ENCODE data around the gene FBXO15. TPM values are rescaled to one million over a fixed set of nuclear protein-coding genes. Genes with fewer than 3 reads are reported as not detected.

The FBXO15 gene
- total RNA-seq, 2 donors from 2014 or later: 0.63 to 0.75 TPM

GRCh38 chr18:74148543-74149070 lies 973 bp upstream of the FBXO15 start:
- Mint-ChIP-seq H3K4me1 (peaks cover 37% of the 10 kb centered on the region), H3K27ac (peak overlapping the region; percentile 99), H3K36me3 (ENCODE audit: low read depth) (peaks cover 5% of the 10 kb centered on the region), H3K27me3 (peaks cover 3% of the 10 kb centered on the region), H3K4me3 (peak overlapping the region; percentile 96)
- no peaks in the 10 kb centered on the region for H3K9me3 ChIP-seq (ENCODE audit: control insufficient read depth, low read length, poor library complexity, severe bottlenecking)
- DNase-seq (no peak), ATAC-seq (peak; percentile 0)

GRCh38 chr18:74147491-74147778 lies 199 bp downstream of the FBXO15 start:
- H3K4me3 Mint-ChIP-seq: peak overlapping the region; percentile 96
- ATAC-seq (no peak), DNase-seq (no peak)
- H3K36me3 Mint-ChIP-seq (ENCODE audit: low read depth): peaks cover 3% of the 10 kb centered on the region
- H3K27me3 Mint-ChIP-seq: peaks cover 6% of the 10 kb centered on the region
- H3K27ac Mint-ChIP-seq: peak overlapping the region; percentile 99
- H3K4me1 Mint-ChIP-seq: peaks cover 31% of the 10 kb centered on the region
- no peaks in the 10 kb centered on the region for H3K9me3 ChIP-seq (ENCODE audit: control insufficient read depth, low read length, poor library complexity, severe bottlenecking)

GRCh38 chr18:74146756-74147155 lies 878 bp downstream of the FBXO15 start:
- H3K4me1 Mint-ChIP-seq: peaks cover 28% of the 10 kb centered on the region
- H3K4me3 Mint-ChIP-seq: peak overlapping the region; percentile 96
- peaks cover 10% of the 10 kb centered on the region for H3K27me3 Mint-ChIP-seq
- no peak for DNase-seq
- H3K27ac Mint-ChIP-seq: peak overlapping the region; percentile 99
- ATAC-seq: no peak
- no peaks in the 10 kb centered on the region for H3K36me3 Mint-ChIP-seq (ENCODE audit: low read depth)
- no peaks in the 10 kb centered on the region for H3K9me3 ChIP-seq (ENCODE audit: control insufficient read depth, low read length, poor library complexity, severe bottlenecking)

- Mint-ChIP-seq H3K4me1 (peaks cover 11% of the 10 kb centered on the region), H3K36me3 (ENCODE audit: low read depth) (peaks cover 8% of the 10 kb centered on the region), H3K27ac (no peak overlapping the region), H3K27me3 (peaks cover 37% of the 10 kb centered on the region), H3K4me3 (no peak overlapping the region)
- H3K9me3 ChIP-seq (ENCODE audit: control insufficient read depth, low read length, poor library complexity, severe bottlenecking): no peaks in the 10 kb centered on the region
- no peak for DNase-seq
- ATAC-seq: no peak
These were observed 5.4 kb downstream of the FBXO15 start for GRCh38 chr18:74142252-74142651.

- H3K36me3 Mint-ChIP-seq (ENCODE audit: low read depth): peaks cover 8% of the 10 kb centered on the region
- H3K4me1 Mint-ChIP-seq: peaks cover 8% of the 10 kb centered on the region
These were observed 6.0 kb downstream of the FBXO15 start for GRCh38 chr18:74141667-74142066.

GRCh38 chr18:74140582-74140981 lies 7.1 kb downstream of the FBXO15 start:
- no peak overlapping the region for H3K27ac Mint-ChIP-seq
- H3K9me3 ChIP-seq (ENCODE audit: control insufficient read depth, low read length, poor library complexity, severe bottlenecking): no peaks in the 10 kb centered on the region
- ATAC-seq: no peak
- no peak overlapping the region for H3K4me3 Mint-ChIP-seq
- H3K4me1 Mint-ChIP-seq: peaks cover 8% of the 10 kb centered on the region
- no peak for DNase-seq
- H3K36me3 Mint-ChIP-seq (ENCODE audit: low read depth): peaks cover 8% of the 10 kb centered on the region
- H3K27me3 Mint-ChIP-seq: peaks cover 44% of the 10 kb centered on the region

More at GRCh38 chr18:74141667-74142066, 6.0 kb downstream of the FBXO15 start:
- H3K27me3 Mint-ChIP-seq: peaks cover 38% of the 10 kb centered on the region
- no peaks in the 10 kb centered on the region for H3K9me3 ChIP-seq (ENCODE audit: control insufficient read depth, low read length, poor library complexity, severe bottlenecking)
- no peak overlapping the region for H3K4me3 Mint-ChIP-seq
- no peak for DNase-seq
- H3K27ac Mint-ChIP-seq: no peak overlapping the region
- no peak for ATAC-seq

- Mint-ChIP-seq H3K27ac (no peak overlapping the region), H3K4me3 (no peak overlapping the region), H3K4me1 (peaks cover 8% of the 10 kb centered on the region), H3K27me3 (peaks cover 50% of the 10 kb centered on the region), H3K36me3 (ENCODE audit: low read depth) (peaks cover 8% of the 10 kb centered on the region)
- ATAC-seq: no peak
- no peak for DNase-seq
- no peaks in the 10 kb centered on the region for H3K9me3 ChIP-seq (ENCODE audit: control insufficient read depth, low read length, poor library complexity, severe bottlenecking)
These were observed 7.7 kb downstream of the FBXO15 start for GRCh38 chr18:74139888-74140287.

- H3K9me3 ChIP-seq (ENCODE audit: control insufficient read depth, low read length, poor library complexity, severe bottlenecking): no peaks in the 10 kb centered on the region
- Mint-ChIP-seq H3K4me1 (peaks cover 10% of the 10 kb centered on the region), H3K27me3 (peaks cover 52% of the 10 kb centered on the region), H3K4me3 (no peak overlapping the region), H3K27ac (no peak overlapping the region), H3K36me3 (ENCODE audit: low read depth) (peaks cover 9% of the 10 kb centered on the region)
- ATAC-seq (no peak), DNase-seq (no peak)
These were observed 8.2 kb downstream of the FBXO15 start for GRCh38 chr18:74139411-74139810.

GRCh38 chr18:74137920-74138538 lies 9.6 kb downstream of the FBXO15 start:
- no peak overlapping the region for H3K27ac Mint-ChIP-seq
- H3K27me3 Mint-ChIP-seq: peaks cover 48% of the 10 kb centered on the region
- no peak for ATAC-seq

GRCh38 chr18:74132201-74132600 lies 15.4 kb downstream of the FBXO15 start:
- H3K27me3 Mint-ChIP-seq: peaks cover 16% of the 10 kb centered on the region
- H3K27ac Mint-ChIP-seq: no peak overlapping the region
- peaks cover 2% of the 10 kb centered on the region for H3K36me3 Mint-ChIP-seq (ENCODE audit: low read depth)
- DNase-seq (no peak), ATAC-seq (no peak)
- peaks cover 5% of the 10 kb centered on the region for H3K4me1 Mint-ChIP-seq
- no peaks in the 10 kb centered on the region for H3K9me3 ChIP-seq (ENCODE audit: control insufficient read depth, low read length, poor library complexity, severe bottlenecking)
- no peak overlapping the region for H3K4me3 Mint-ChIP-seq

More at GRCh38 chr18:74137920-74138538, 9.6 kb downstream of the FBXO15 start:
- no peaks in the 10 kb centered on the region for H3K9me3 ChIP-seq (ENCODE audit: control insufficient read depth, low read length, poor library complexity, severe bottlenecking)
- H3K36me3 Mint-ChIP-seq (ENCODE audit: low read depth): peaks cover 9% of the 10 kb centered on the region
- H3K4me1 Mint-ChIP-seq: peaks cover 10% of the 10 kb centered on the region
- H3K4me3 Mint-ChIP-seq: no peak overlapping the region
- no peak for DNase-seq

- ATAC-seq (no peak), DNase-seq (no peak)
- Mint-ChIP-seq H3K4me3 (no peak overlapping the region), H3K27ac (no peak overlapping the region), H3K4me1 (peaks cover 5% of the 10 kb centered on the region), H3K27me3 (peaks cover 17% of the 10 kb centered on the region), H3K36me3 (ENCODE audit: low read depth) (peaks cover 2% of the 10 kb centered on the region)
- H3K9me3 ChIP-seq (ENCODE audit: control insufficient read depth, low read length, poor library complexity, severe bottlenecking): no peaks in the 10 kb centered on the region
These were observed 16.5 kb downstream of the FBXO15 start for GRCh38 chr18:74131124-74131523.

- peaks cover 6% of the 10 kb centered on the region for H3K4me1 Mint-ChIP-seq
- DNase-seq (no peak), ATAC-seq (no peak)
- H3K4me3 Mint-ChIP-seq: no peak overlapping the region
- no peak overlapping the region for H3K27ac Mint-ChIP-seq
- H3K27me3 Mint-ChIP-seq: peaks cover 12% of the 10 kb centered on the region
- no peaks in the 10 kb centered on the region for H3K9me3 ChIP-seq (ENCODE audit: control insufficient read depth, low read length, poor library complexity, severe bottlenecking)
- peaks cover 4% of the 10 kb centered on the region for H3K36me3 Mint-ChIP-seq (ENCODE audit: low read depth)
These were observed 19.5 kb downstream of the FBXO15 start for GRCh38 chr18:74128159-74128558.

- H3K9me3 ChIP-seq (ENCODE audit: control insufficient read depth, low read length, poor library complexity, severe bottlenecking): no peaks in the 10 kb centered on the region
- peaks cover 18% of the 10 kb centered on the region for H3K27me3 Mint-ChIP-seq
- peaks cover 6% of the 10 kb centered on the region for H3K4me1 Mint-ChIP-seq
- H3K36me3 Mint-ChIP-seq (ENCODE audit: low read depth): peaks cover 4% of the 10 kb centered on the region
- DNase-seq: no peak
- no peak overlapping the region for H3K27ac Mint-ChIP-seq
- H3K4me3 Mint-ChIP-seq: no peak overlapping the region
- no peak for ATAC-seq
These were observed 20.7 kb downstream of the FBXO15 start for GRCh38 chr18:74126684-74127655.
